Endothelial cell of umbilical vein (primary cell): ENCODE measurements around the gene EVI2A. TPM values are rescaled to one million over a fixed set of nuclear protein-coding genes. Genes with fewer than 3 reads are reported as not detected.

Experiments used
- BruUV-seq: library from RNA; stranded (reverse); fragments of 400-500 nt; replicated peaks from 2 replicates; lab custom pipeline; 2021; lab: Mats Ljungman, UMichigan
- CTCF ChIA-PET: fragments of 300-600, 350-600 bp; sonication (Branson Sonifier 250); formaldehyde crosslinking; loops from one replicate; lab custom pipeline; 2021; ENCODE audit warnings: antibody characterized with exemption, inconsistent platforms; lab: Charles Lee
- POLR2A ChIA-PET: fragments of 300-600, 350-600 bp; sonication (Branson Sonifier 250); formaldehyde crosslinking; loops from one replicate; lab custom pipeline; 2021; ENCODE audit warnings: antibody characterized with exemption, inconsistent platforms; lab: Charles Lee
- DNase-seq: peaks from one replicate; pipeline ENCODE4 v3.0.0-alpha.2; 2011; ENCODE audit warnings: low read depth, low spot score
- FAIRE-seq: peaks from 2 replicates; lab custom pipeline; 2011; peaks lifted over from hg19 to GRCh38; lab: Jason Lieb, UNC
- H2AFZ ChIP-seq: 2 replicates; pipeline ENCODE4 v1.6.0; 2012; ENCODE audit warnings: low read depth, low read length, control low read depth, inconsistent platforms
- H3K27ac ChIP-seq: 2 replicates; pipeline ENCODE4 v1.5.1; 2011; ENCODE audit warnings: low read depth, mild to moderate bottlenecking, control low read depth, low read length, moderate library complexity; ENCODE audit not compliant: insufficient read depth
- H3K27me3 ChIP-seq, 2 experiments: 2 replicates each; pipeline versions ENCODE4 v1.6.0 to v1.6.1; 2011; ENCODE audit warnings: low read length in 2 of 2, mixed read lengths in 1 of 2; ENCODE audit not compliant: control insufficient read depth in 2 of 2, insufficient read depth in 2 of 2
- H3K36me3 ChIP-seq, 2 experiments: 2 replicates in 1 of 2; 3 replicates in 1 of 2; pipeline ENCODE4 v1.5.1; 2011; ENCODE audit warnings: low read length in 2 of 2, mild to moderate bottlenecking in 1 of 2, moderate library complexity in 1 of 2; ENCODE audit not compliant: control insufficient read depth in 2 of 2, insufficient read depth in 2 of 2; ENCODE audit errors: extremely low read depth in 1 of 2
- H3K4me1 ChIP-seq: 3 replicates; pipeline ENCODE4 v1.5.1; 2011; ENCODE audit warnings: mild to moderate bottlenecking, low read length; ENCODE audit not compliant: control insufficient read depth, insufficient read depth; ENCODE audit errors: extremely low read depth
- H3K4me2 ChIP-seq: 2 replicates; pipeline ENCODE4 v1.6.1; 2011; ENCODE audit warnings: low read length, control low read depth, mixed read lengths; ENCODE audit not compliant: insufficient read depth
- H3K4me3 ChIP-seq, 3 experiments: fragments of 200-600 bp in 1 of 3; sonication (generic), shearing (Covaris generic) in 1 of 3; replicated peaks in 1 of 3; 2 replicates each; pipeline ENCODE4 v1.5.1; 2011 to 2016; ENCODE audit warnings: control low read depth in 3 of 3, low read length in 3 of 3, mild to moderate bottlenecking in 2 of 3, inconsistent platforms in 1 of 3, low read depth in 1 of 3, moderate library complexity in 1 of 3; ENCODE audit not compliant: insufficient read depth in 1 of 3
- H3K79me2 ChIP-seq: 2 replicates; pipeline ENCODE4 v1.6.0; 2012; ENCODE audit warnings: low read length, inconsistent platforms; ENCODE audit not compliant: control insufficient read depth, insufficient read depth
- H3K9ac ChIP-seq: replicated peaks from 2 replicates; pipeline ENCODE3; 2011; ENCODE audit warnings: low read length, control low read depth; ENCODE audit not compliant: insufficient read depth; ENCODE audit errors: extremely low read depth
- H3K9me1 ChIP-seq: replicated peaks from 3 replicates; pipeline ENCODE4 v1.6.0; 2011; ENCODE audit warnings: mild to moderate bottlenecking, low read length; ENCODE audit not compliant: control insufficient read depth, insufficient read depth; ENCODE audit errors: extremely low read depth
- H3K9me3 ChIP-seq: replicated peaks from 2 replicates; pipeline ENCODE4 v1.5.1; 2012; ENCODE audit warnings: low read length, inconsistent platforms; ENCODE audit not compliant: control insufficient read depth, insufficient read depth
- H4K20me1 ChIP-seq: replicated peaks from 2 replicates; pipeline ENCODE3; 2011; ENCODE audit warnings: mild to moderate bottlenecking, low read length; ENCODE audit not compliant: control insufficient read depth, insufficient read depth; ENCODE audit errors: extremely low read depth
- EZH2 ChIP-seq: IDR thresholded peaks from 2 replicates; pipeline ENCODE4 v1.6.1; 2012; ENCODE audit warnings: borderline replicate concordance, low read depth, mild to moderate bottlenecking, moderate library complexity, low read length, inconsistent platforms; ENCODE audit not compliant: severe bottlenecking
- FOS ChIP-seq: IDR thresholded peaks from 2 replicates; pipeline ENCODE4 v1.6.1; 2011; ENCODE audit warnings: mild to moderate bottlenecking, low read length, moderate library complexity, borderline replicate concordance; ENCODE audit not compliant: insufficient read depth
- GATA2 ChIP-seq: IDR thresholded peaks from 2 replicates; pipeline ENCODE4 v1.7.0; 2011; ENCODE audit warnings: low read depth, mild to moderate bottlenecking, moderate library complexity, mixed read lengths, low read length; ENCODE audit not compliant: insufficient read length, insufficient read depth
- JUN ChIP-seq: IDR thresholded peaks from 2 replicates; pipeline ENCODE4 v1.6.1; 2011; ENCODE audit warnings: borderline replicate concordance, low read depth; ENCODE audit not compliant: insufficient read length, insufficient read depth
- MAX ChIP-seq: IDR thresholded peaks from 2 replicates; pipeline ENCODE4 v1.6.1; 2011; ENCODE audit not compliant: insufficient read depth, insufficient read length
- MYC ChIP-seq: IDR thresholded peaks from one replicate; pipeline ENCODE4 v1.6.1; 2011; ENCODE audit warnings: mild to moderate bottlenecking, low read depth, low read length
- POLR2A ChIP-seq: IDR thresholded peaks from 2 replicates; pipeline ENCODE4 v1.6.1; 2012; ENCODE audit warnings: low read depth, mild to moderate bottlenecking, control low read depth, low read length
- POLR2AphosphoS5 ChIP-seq: IDR thresholded peaks from 2 replicates; pipeline ENCODE4 v1.6.1; 2012; ENCODE audit warnings: low read depth, mild to moderate bottlenecking, control low read depth, low read length, moderate library complexity; ENCODE audit not compliant: insufficient read depth
- dilution Hi-C: fragments of 300-500 bp; cut with MboI; formaldehyde crosslinking; loops from one replicate; pipeline ENCODE4 v1.15.0; 2019; ENCODE audit warnings: low sequenced_read_pairs; ENCODE audit not compliant: extremely low pct_ligation_motif_present
- intact Hi-C: fragments of 100-400 bp; cut with micrococcal nuclease; formaldehyde crosslinking; loops from one replicate; pipeline ENCODE4 v1.10.0; 2022
- polyA plus RNA-seq, 4 experiments: library from polyadenylated mRNA; depleted of rRNA in 3 of 4; stranded (reverse) in 3 of 4; unstranded in 1 of 4; fragments of >200 nt; gene quantifications; 2 replicates each; pipeline versions ENCODE4 v1.2.1 to v1.2.3, GENCODE V29; 2011 to 2012; ENCODE audit warnings: missing spikeins in 1 of 4
- total RNA-seq: library from RNA; stranded (reverse); gene quantifications from 2 replicates; pipeline ENCODE4 v1.2.3, GENCODE V29; 2021
- TF ChIP-seq, protein P1 (sequence below), 2 donors: IDR thresholded peaks; 1 replicate in 1 of 2; 2 replicates in 1 of 2; pipeline ENCODE4 v1.5.1; 2011; ENCODE audit warnings: low read length in 2 of 2, mild to moderate bottlenecking in 2 of 2, moderate library complexity in 2 of 2, control low read depth in 1 of 2, inconsistent platforms in 1 of 2, low read depth in 1 of 2; ENCODE audit not compliant: insufficient read depth in 1 of 2; ENCODE audit errors: extremely low read depth in 1 of 2

EVI2A gene
- total and polyA plus RNA-seq, 2 donors (not counting 3 experiments of a cell fraction or from before 2014, with no cell fraction given), result 0.07 to 0.22 TPM

- Histone ChIP-seq H3K79me2 (no peaks in the 10 kb centered on the region), H3K9ac (no peak overlapping the region), H3K27me3 (no peaks in the 10 kb centered on the region), H3K4me2 (peak overlapping the region; percentile 58), H4K20me1 (no peaks in the 10 kb centered on the region), H3K27ac (peak overlapping the region; percentile 61), H3K4me1 (peaks cover 21% of the 10 kb centered on the region), H3K36me3 (peaks cover 3 to 6% of the 10 kb centered on the region in 2 experiments), H2AFZ (no peak overlapping the region), H3K4me3 (no peak overlapping the region), H3K9me3 (no peaks in the 10 kb centered on the region), H3K9me1 (no peaks in the 10 kb centered on the region)
- intact Hi-C loops (loop anchor here (5.0 kb wide), 1 partner anchor 43 kb away; the partner anchor contains the start of gene EVI2B), dilution Hi-C loops (no loop called here)
- peak; percentile 88 for DNase-seq
- no TSS peak for BruUV-seq
- ChIA-PET POLR2A (no interaction called here), CTCF (interaction anchor here (1.0 to 1.5 kb wide), 7 partner anchors 9 to 50 kb away, joined by 3 to 9 read pairs (median 3); no protein-coding TSS in a partner anchor)
- FAIRE-seq, result peak; percentile 73
- peak; percentile 78 for TF ChIP-seq FOS
- TF ChIP-seq EZH2, result no peak
- TF ChIP-seq POLR2AphosphoS5, result peak; percentile 42
- TF ChIP-seq MAX, result peak; percentile 56
- TF ChIP-seq GATA2, result peak; percentile 97
Measured at GRCh38 chr17:31269578-31269983, 51.8 kb downstream of the EVI2A start.

DNA sequence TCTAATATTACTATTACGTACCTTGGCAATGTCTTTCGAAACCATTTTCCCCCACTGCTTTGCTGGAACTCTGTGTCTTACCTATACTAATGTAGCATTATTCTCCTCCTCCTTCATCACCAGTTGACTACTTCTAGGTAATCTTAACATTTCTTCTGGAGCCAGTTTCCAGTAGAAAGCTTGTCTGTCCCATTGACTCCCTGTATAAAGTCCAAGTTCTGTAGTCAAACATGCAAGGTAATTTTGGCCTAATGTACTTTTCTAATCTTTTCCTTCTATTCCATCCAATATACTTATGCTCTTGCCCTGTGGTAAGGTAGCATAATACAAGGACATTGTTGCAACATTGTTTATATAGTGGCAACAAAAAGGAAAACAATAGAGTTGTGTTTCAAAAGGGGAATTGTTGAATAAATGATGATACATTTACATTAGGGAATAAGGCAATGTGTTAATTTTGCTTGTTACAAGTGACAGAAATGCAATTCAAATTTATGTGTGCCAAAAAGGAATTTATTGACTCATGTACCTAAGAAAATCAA lies 52.3 kb downstream of the EVI2A start:
- ChIA-PET CTCF (interaction anchor here (0.8 to 1.5 kb wide), 9 partner anchors 9 to 72 kb away, joined by 3 to 9 read pairs (median 3); no protein-coding TSS in a partner anchor), POLR2A (no interaction called here)
- peak overlapping the region; percentile 8 for H3K4me2 ChIP-seq
- intact Hi-C loops, result loop anchor here (5.0 kb wide), 1 partner anchor 43 kb away; the partner anchor contains the start of gene EVI2B
- TF ChIP-seq GATA2, result no peak
- no peak for TF ChIP-seq FOS
- no peak for TF ChIP-seq MAX
- TF ChIP-seq EZH2, result no peak
- TF ChIP-seq MYC, result no peak
- TF ChIP-seq, protein P1, sequence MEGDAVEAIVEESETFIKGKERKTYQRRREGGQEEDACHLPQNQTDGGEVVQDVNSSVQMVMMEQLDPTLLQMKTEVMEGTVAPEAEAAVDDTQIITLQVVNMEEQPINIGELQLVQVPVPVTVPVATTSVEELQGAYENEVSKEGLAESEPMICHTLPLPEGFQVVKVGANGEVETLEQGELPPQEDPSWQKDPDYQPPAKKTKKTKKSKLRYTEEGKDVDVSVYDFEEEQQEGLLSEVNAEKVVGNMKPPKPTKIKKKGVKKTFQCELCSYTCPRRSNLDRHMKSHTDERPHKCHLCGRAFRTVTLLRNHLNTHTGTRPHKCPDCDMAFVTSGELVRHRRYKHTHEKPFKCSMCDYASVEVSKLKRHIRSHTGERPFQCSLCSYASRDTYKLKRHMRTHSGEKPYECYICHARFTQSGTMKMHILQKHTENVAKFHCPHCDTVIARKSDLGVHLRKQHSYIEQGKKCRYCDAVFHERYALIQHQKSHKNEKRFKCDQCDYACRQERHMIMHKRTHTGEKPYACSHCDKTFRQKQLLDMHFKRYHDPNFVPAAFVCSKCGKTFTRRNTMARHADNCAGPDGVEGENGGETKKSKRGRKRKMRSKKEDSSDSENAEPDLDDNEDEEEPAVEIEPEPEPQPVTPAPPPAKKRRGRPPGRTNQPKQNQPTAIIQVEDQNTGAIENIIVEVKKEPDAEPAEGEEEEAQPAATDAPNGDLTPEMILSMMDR (IDR thresholded peaks at IDR 0.05; ENCODE audit: extremely low read depth in 1 of 2, insufficient read depth in 1 of 2, low read depth in 1 of 2, low read length in 2 of 2), result no peak
- TF ChIP-seq POLR2A, result no peak
- no peak for TF ChIP-seq POLR2AphosphoS5
- no peak for TF ChIP-seq JUN
- no peaks in the 10 kb centered on the region for H3K9me1 ChIP-seq
- H3K27me3 ChIP-seq, result no peaks in the 10 kb centered on the region
- no peak overlapping the region for H2AFZ ChIP-seq
- no peak for DNase-seq
- dilution Hi-C loops, result no loop called here
- H3K79me2 ChIP-seq, result no peaks in the 10 kb centered on the region
- H3K9me3 ChIP-seq, result no peaks in the 10 kb centered on the region
- H3K4me1 ChIP-seq, result peaks cover 16% of the 10 kb centered on the region
- H3K27ac ChIP-seq, result peak overlapping the region; percentile 9
- no peak overlapping the region for H3K4me3 ChIP-seq
- peaks cover 3 to 6% of the 10 kb centered on the region in 2 experiments for H3K36me3 ChIP-seq
- FAIRE-seq, result no peak
- no peak overlapping the region for H3K9ac ChIP-seq
- no peaks in the 10 kb centered on the region for H4K20me1 ChIP-seq
- BruUV-seq, result no TSS peak
